SU-DHL-6 (cell line): Measurements from ENCODE around the gene DOC2B.

Experiments
- H2AFZ ChIP-seq: fragments of 200-600 bp; sonication (generic); 2 replicates; pipeline ENCODE4 v1.6.1; 2014; ENCODE audit warnings: low read depth, mild to moderate bottlenecking, moderate library complexity, mixed read lengths, antibody characterized with exemption, low read length; ENCODE audit not compliant: severe bottlenecking
- H3F3A ChIP-seq: fragments of 200-600 bp; shearing (Covaris generic); 2 replicates; pipeline ENCODE4 v1.6.0; 2016; ENCODE audit warnings: antibody characterized with exemption, mild to moderate bottlenecking; ENCODE audit not compliant: insufficient read depth
- H3K27ac ChIP-seq: fragments of 200-600 bp; sonication (generic); 2 replicates; pipeline ENCODE4 v1.5.1; 2016; ENCODE audit warnings: low read depth, mild to moderate bottlenecking, low read length, moderate library complexity, mixed read lengths
- H3K27me3 ChIP-seq: fragments of 200-600 bp; sonication (generic), shearing (Covaris generic); 2 replicates; pipeline ENCODE4 v1.6.0; 2014; ENCODE audit warnings: mild to moderate bottlenecking, low read length
- H3K36me3 ChIP-seq: fragments of 200-600 bp; sonication (generic); 2 replicates; pipeline ENCODE4 v1.6.1; 2014; ENCODE audit warnings: mild to moderate bottlenecking, low read length, mixed read lengths
- H3K4me2 ChIP-seq: fragments of 300-600, 200-600 bp; shearing (Covaris generic), sonication (generic); 2 replicates; pipeline ENCODE4 v1.6.0; 2014; ENCODE audit warnings: low read length, low read depth, mild to moderate bottlenecking; ENCODE audit not compliant: poor library complexity, severe bottlenecking
- H3K4me3 ChIP-seq: fragments of 200-600 bp; sonication (generic); 2 replicates; pipeline ENCODE4 v1.5.1; 2014; ENCODE audit warnings: antibody characterized with exemption, low read length, mild to moderate bottlenecking, mixed read lengths; ENCODE audit not compliant: insufficient read depth, poor library complexity, severe bottlenecking
- H3K79me2 ChIP-seq: fragments of 200-600 bp; sonication (generic); 2 replicates; pipeline ENCODE4 v1.6.1; 2014; ENCODE audit warnings: mild to moderate bottlenecking, low read length, moderate library complexity; ENCODE audit not compliant: insufficient read depth
- H3K9ac ChIP-seq: fragments of 200-600 bp; sonication (generic); 2 replicates; pipeline ENCODE4 v1.7.0; 2014; ENCODE audit warnings: mild to moderate bottlenecking, low read length
- H3K9me2 ChIP-seq: fragments of 200-600 bp; sonication (generic); replicated peaks from 2 replicates; pipeline ENCODE4 v1.6.1; 2014; ENCODE audit warnings: low read length; ENCODE audit not compliant: insufficient read depth
- H3K9me3 ChIP-seq: fragments of 200-600 bp; sonication (generic); 2 replicates; pipeline ENCODE4 v1.6.1; 2014; ENCODE audit warnings: low read length, mixed read lengths; ENCODE audit not compliant: insufficient read depth
- H4K20me1 ChIP-seq: fragments of 200-600 bp; sonication (generic); 2 replicates; pipeline ENCODE4 v1.6.1; 2014; ENCODE audit warnings: low read depth, mild to moderate bottlenecking, antibody characterized with exemption, low read length, moderate library complexity, mixed read lengths
- EZH2phosphoT487 ChIP-seq: fragments of 200-600 bp; sonication (generic), shearing (Covaris generic); conservative IDR thresholded peaks from 2 replicates; pipeline ENCODE4 v1.6.1; 2018; ENCODE audit warnings: mild to moderate bottlenecking, antibody characterized with exemption, low read length, moderate library complexity, mixed read lengths
- TF ChIP-seq, protein P1 (sequence below): fragments of 200-600 bp; sonication (generic); IDR thresholded peaks from one replicate; pipeline ENCODE4 v1.5.1; 2017; ENCODE audit warnings: antibody characterized with exemption, mild to moderate bottlenecking, low read length, moderate library complexity; ENCODE audit not compliant: insufficient read depth, poor library complexity, severe bottlenecking

The DOC2B gene

DNA sequence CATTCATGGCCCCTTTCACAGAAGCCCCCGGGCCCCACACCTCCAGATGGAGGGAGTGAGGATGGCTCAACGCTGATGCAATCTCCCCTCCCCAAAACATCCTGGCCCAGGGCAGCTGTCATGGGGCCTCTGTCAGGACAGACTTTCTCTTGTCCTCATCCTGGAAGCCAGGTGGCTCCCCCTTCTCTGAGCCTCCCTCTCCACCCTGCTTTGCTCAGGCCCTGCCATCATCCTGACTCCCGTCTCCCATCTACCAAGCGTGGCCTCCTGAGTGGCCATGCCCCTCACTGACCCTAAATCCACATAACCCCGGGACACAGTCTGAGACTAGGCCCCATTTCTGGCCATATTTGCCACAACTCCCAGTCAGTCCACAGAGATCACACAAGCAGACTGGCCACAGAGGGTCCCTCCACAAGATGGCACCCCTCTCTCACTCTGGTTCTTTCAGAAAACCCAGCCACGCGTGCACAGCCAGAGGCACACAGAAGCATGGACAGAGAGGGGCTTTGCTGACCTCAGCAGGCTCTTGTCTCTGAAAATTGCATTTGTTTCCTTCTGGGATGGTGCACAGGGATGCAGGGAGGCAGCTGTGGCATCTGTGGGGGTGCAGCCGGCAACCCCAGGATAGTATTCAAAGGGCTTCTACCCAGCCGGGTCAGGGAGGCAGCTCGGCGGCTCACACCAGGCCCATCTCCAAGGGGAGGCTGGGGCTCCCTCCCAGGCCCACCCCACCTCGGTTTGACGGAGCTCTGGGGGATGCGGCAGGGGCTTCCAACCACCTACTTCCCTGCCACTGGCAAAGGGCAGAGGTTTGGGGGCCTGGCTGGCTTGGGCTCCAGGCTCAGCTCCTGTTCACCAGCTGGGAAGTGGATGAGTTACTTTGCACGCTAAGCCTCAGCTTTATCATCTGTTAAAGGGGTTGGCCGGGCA, 16.9 kb downstream of the DOC2B start:
- Histone ChIP-seq H3K27me3 (no peaks in the 10 kb centered on the region), H2AFZ (no peak overlapping the region), H3K27ac (no peak overlapping the region), H4K20me1 (no peaks in the 10 kb centered on the region), H3K36me3 (no peaks in the 10 kb centered on the region), H3K9me3 (no peaks in the 10 kb centered on the region), H3F3A (no peaks in the 10 kb centered on the region), H3K9me2 (no peaks in the 10 kb centered on the region), H3K4me2 (no peak overlapping the region), H3K79me2 (no peaks in the 10 kb centered on the region), H3K9ac (no peak overlapping the region), H3K4me3 (no peak overlapping the region)
- TF ChIP-seq, protein P1, sequence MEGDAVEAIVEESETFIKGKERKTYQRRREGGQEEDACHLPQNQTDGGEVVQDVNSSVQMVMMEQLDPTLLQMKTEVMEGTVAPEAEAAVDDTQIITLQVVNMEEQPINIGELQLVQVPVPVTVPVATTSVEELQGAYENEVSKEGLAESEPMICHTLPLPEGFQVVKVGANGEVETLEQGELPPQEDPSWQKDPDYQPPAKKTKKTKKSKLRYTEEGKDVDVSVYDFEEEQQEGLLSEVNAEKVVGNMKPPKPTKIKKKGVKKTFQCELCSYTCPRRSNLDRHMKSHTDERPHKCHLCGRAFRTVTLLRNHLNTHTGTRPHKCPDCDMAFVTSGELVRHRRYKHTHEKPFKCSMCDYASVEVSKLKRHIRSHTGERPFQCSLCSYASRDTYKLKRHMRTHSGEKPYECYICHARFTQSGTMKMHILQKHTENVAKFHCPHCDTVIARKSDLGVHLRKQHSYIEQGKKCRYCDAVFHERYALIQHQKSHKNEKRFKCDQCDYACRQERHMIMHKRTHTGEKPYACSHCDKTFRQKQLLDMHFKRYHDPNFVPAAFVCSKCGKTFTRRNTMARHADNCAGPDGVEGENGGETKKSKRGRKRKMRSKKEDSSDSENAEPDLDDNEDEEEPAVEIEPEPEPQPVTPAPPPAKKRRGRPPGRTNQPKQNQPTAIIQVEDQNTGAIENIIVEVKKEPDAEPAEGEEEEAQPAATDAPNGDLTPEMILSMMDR, result peak; percentile 38
- TF ChIP-seq EZH2phosphoT487, result no peak

DNA sequence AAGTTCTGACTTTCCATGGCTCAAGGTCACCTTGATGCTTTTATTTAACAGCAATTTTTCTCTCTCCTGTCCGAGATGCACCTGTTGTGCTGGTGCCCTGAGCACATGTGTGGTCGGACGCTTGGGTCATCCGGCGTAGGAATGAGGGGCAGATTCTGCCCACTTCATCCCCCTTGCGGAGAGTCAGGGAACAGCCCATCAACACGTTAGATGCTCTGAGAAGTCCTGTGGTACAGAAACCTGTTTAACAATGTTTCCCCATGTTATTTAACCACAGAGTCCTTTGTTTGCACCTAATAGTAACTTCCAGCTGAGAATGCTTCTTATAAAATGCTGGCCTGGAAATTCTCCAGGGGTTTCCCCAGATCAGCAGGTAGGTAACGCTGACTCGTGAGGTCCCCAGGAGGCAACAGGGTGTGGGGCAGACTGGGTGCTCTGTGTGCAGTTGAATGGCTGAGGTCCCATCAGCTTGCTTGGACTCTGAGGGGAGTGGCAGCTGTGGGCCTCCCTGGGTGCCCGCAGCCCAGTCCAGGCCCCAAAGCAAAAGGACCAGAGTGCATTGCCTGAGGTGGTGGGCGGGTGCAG, 17.8 kb downstream of the DOC2B start:
- Histone ChIP-seq H3K36me3 (no peaks in the 10 kb centered on the region), H3K9me2 (no peaks in the 10 kb centered on the region), H3K9ac (no peak overlapping the region), H3K4me2 (no peak overlapping the region), H3K9me3 (no peaks in the 10 kb centered on the region), H2AFZ (no peak overlapping the region), H4K20me1 (no peaks in the 10 kb centered on the region), H3K27me3 (no peaks in the 10 kb centered on the region), H3F3A (no peaks in the 10 kb centered on the region), H3K4me3 (no peak overlapping the region), H3K79me2 (no peaks in the 10 kb centered on the region), H3K27ac (no peak overlapping the region)
- TF ChIP-seq, protein P1, result no peak
- TF ChIP-seq EZH2phosphoT487, result no peak

DNA sequence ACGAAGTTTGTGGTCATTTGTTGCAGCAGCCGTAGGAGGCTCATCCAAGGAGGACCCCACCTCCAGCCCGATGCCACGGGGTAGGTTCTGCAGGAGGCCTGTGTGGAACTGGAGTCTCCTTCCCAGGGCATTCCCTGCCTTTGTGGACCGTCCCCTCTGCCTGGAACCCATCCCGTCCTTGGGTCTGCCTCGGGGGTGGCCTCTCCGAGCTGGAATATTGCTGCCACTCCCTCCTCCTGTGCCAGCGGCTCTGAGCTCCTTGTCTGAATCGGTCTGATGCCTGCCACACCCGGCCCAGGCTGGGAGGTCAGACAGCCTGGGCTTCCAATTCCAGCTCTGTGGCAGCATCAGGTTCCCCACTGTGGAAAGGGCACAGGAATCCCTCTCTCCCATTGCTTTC, 18.8 kb downstream of the DOC2B start:
- no peaks in the 10 kb centered on the region for H4K20me1 ChIP-seq
- no peaks in the 10 kb centered on the region for H3K9me3 ChIP-seq
- H3K79me2 ChIP-seq, result no peaks in the 10 kb centered on the region
- no peak overlapping the region for H3K4me2 ChIP-seq
- no peak overlapping the region for H3K27ac ChIP-seq
- H3F3A ChIP-seq, result no peaks in the 10 kb centered on the region
- no peaks in the 10 kb centered on the region for H3K27me3 ChIP-seq
- H3K36me3 ChIP-seq, result no peaks in the 10 kb centered on the region
- no peaks in the 10 kb centered on the region for H3K9me2 ChIP-seq
- no peak overlapping the region for H3K9ac ChIP-seq
- TF ChIP-seq, protein P1, result no peak
- no peak for TF ChIP-seq EZH2phosphoT487
- H3K4me3 ChIP-seq, result no peak overlapping the region
- H2AFZ ChIP-seq, result no peak overlapping the region
